ENCODE results near the gene NME8. TPM values are rescaled to one million over a fixed set of nuclear protein-coding genes. Genes with fewer than 3 reads are reported as not detected.

Gene NME8
- total RNA-seq, 2 experiments from 2014 or later, result not detected

Other genes starting within 250 kb of the NME8 start
- not detected in 2 replicates for gene GPR141, start 164.8 kb upstream of the NME8 start, total RNA-seq (2014; rRNA removed; shearing (Covaris generic))
- gene GPR141, start 164.8 kb upstream of the NME8 start, total RNA-seq (2022), result not detected in 2 replicates
- gene SFRP4, start 68.2 kb downstream of the NME8 start, total RNA-seq (2014; rRNA removed; shearing (Covaris generic)), result not detected in 2 replicates
- gene SFRP4, start 68.2 kb downstream of the NME8 start, total RNA-seq (2022), result not detected in 2 replicates
- gene EPDR1, start 72.0 kb downstream of the NME8 start, total RNA-seq (2014; rRNA removed; shearing (Covaris generic)), result not detected in 2 replicates
- gene EPDR1, start 72.0 kb downstream of the NME8 start, total RNA-seq (2022), result not detected in 2 replicates